ENCODE measurements around the gene ADGRD2.

The ADGRD2 gene

DNA sequence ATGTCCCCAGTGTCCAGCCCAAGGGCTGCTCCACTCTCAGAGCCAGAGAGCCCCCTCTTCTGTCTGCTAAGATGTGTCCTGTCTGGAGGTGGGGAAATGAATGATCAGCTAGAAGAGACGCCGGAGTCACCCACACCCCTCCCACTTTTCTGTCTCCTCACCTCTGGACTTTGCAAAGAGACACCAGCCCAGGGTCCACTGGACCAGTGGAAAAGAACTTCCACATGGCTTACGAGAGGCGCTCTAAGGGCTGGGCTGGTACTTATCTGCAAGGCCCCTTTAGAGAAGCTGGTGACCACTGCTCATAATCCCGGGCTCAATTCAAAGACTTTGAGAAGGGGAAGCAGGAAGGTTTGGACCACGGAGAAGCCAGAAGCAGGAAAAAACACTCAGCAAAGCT is 47.8 kb downstream of the ADGRD2 start:
- no peak for DNase-seq

DNA sequence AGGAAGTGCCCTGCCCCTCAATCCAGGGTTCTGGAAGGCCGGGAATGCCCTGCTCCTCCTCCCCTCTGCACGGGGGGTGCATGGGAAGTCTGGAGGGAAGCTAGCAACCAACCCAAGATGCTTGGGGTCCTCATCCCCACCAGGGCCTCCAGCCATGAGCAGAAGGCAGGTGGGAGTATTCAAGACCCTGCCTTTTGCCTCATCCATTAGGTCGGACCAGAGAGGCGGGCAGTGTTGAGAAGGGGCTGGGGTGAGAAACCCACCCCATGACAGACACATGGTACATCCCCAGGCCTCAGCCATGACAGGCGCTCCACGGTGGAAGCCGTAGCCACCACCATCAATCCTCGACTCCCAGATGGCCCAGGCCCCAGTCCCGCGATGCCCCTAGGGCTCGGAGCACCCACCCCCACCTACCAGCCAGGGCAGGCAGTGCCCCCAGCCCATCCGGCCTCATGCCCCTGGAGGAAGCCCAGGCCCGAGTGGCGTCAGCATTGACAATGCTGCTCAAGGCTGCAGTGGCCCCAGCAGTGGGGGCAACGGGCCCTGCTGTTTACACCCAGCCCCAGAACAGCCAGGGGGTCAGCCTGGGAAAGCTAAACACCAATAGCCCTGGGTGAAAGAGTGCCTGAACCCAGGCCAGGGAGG is 48.4 kb downstream of the ADGRD2 start:
- DNase-seq = no peak

DNA sequence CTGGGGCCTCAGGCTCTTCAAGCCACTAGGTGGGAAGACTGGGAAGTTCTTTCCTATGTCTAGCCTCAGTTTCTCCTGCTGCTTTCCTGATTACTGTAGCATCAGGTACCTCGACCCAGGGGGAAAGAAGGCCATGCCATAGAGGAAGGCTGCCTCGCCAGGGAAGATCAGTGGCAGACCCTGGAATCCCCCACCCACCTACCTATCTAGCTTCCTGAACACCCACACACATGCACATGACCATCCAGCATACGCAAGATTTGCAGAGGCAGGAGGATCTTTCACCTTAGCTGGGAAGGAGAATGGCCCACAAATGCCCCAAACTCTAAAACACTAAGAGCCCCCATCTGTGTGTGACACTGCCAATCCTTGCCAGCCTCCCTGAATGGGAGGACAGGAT is 49.0 kb downstream of the ADGRD2 start:
- no peak for DNase-seq

DNA sequence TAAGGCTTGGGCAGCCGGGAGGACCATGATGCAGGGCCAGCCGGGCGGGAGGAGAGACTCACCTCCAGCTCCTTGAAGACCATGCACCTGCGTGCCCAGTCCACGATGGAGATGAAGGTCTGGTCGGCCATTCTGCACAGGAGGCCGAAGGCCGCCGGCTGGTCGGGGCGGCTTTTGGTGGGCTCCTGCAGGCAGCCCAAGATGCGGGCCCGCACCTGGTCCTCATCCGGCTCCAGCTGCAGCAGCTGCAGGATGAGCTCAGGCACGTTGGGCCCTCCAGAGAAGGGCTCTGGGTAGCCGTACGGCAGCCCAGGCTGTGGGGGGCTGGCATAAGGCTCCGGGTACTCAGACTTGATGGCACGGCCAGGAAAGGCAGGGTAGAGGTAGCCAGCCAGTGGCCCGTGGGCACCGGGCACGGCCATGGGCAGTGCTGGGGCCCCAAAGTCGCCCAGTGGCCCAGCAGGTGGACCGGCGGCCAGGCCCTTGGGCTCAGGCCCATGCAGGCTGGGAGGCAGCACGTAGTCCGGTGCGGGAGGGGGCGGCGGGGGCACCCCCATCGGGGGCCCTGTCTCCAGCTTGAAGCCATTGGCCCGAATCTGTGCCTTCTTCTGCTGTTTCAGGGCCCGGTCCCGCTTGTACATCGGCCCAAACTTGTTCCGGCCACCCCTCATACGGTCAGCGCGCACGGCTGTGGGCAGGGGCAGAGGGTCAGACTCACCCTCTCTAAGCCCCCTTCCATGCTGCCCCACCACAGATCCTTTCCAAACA is 50.0 kb downstream of the ADGRD2 start:
- DNase-seq = no peak

DNA sequence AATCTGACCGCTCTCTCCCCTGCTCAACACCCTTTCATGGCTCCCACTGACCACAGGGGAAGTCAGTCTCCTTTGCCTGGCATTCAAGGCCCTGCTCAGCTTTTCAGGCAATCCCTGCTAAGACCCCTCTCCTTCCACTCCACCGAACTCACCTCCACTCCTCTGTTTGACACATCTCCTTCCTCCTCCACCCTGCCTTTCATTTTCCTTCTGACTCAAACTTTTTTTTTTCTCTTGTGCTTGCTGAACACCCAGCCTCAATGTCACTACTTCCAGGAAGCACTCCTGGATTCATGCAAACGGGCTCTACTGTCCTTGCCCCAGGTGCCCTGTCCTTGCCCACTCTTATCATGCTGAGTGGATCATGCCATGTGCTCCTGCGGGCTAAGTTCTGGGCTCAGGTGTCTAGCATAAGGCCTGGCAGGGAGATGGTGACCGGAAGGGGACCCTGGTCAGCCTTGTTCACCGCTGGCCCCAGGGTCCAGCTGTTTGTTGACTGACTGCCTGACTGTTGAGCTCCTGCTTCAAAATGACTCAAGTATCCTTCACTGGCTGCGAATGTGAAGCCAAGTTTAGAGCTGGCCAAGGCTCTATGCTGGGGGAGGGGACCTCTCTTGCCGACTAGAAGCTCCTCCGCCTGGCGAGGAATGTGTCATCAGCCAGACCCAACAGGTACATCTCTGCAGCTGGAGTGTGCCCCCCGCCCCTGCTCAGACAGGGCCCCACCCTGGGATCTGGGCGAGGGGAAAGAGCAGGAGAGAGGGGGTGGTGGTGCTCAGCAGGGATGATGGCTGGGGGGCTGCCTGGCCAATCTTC is 50.8 kb downstream of the ADGRD2 start:
- no peak for DNase-seq

DNA sequence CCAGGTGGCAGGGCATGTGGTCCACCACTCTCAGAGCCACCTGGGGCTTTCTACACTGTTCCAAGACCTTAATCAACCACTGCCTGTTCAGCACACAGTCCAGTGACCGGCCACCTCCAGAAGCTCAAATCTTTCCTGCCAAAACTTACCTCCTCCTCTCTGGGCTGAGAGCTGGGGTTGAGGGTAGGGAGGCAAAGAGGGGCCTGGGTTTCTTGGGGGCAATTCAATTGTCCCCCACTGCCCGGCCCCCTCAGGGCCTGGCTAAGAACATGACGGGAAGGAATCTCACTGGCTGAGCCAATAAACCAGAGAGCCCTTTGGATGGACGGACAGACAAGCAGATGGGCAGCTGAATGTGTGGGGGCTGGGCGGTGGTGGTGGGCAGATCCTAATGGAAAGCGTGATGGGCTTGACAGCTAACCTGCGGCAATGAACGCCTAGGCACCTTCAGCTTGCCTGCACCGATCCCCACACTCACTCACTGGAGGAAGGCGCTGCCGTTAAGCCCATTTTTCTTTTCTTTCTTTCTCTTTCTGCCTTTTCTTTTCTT is 51.6 kb downstream of the ADGRD2 start:
- no peak for DNase-seq

DNA sequence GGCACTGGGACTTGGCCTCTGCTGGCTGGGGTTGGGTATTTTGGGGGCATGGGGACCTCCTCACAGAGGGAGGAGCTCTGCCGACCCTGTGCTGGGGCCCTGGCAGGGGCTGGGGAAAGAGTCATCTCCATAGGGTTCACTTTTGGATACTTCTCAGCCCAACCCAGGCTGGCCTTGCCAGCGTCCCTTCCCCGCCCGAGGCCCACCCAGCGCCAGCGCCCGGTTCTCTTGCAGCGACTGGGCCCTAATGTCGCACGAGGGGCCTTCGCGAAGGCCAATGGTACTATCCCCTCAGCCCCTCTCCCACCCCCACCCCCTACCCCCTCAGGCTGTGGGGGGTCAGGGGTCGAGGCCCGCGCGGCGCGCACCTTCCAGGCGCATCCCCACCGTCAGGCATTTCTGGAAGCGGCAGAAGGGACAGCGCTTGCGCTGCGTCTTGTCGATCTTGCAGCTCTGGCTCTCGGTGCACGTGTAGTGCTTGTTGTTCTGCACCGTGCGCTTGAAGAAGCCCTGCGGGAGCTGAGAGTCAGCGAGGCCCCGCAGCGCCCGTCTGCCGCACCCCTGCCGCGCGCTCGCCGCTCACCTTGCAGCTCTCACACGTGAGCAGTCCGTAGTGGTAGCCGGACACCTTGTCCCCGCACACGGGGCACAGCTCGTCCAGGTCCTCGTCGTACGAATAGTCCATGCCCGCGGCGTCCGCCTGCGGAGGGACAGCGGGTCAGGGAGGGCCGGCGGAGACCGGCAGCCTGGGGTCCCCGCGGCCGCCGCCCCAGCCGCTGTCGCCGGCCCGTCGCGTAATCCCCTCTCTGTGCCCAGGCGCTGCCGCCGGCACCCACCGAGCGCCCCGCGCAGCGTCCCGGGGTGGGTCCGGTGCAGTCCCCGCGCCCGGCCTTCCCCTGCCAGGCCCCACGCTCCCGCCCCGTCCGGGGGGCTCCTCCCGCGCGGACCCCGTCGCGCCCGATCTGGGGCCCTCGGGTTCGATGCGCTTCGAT is 52.8 kb downstream of the ADGRD2 start:
- no peak for DNase-seq

DNA sequence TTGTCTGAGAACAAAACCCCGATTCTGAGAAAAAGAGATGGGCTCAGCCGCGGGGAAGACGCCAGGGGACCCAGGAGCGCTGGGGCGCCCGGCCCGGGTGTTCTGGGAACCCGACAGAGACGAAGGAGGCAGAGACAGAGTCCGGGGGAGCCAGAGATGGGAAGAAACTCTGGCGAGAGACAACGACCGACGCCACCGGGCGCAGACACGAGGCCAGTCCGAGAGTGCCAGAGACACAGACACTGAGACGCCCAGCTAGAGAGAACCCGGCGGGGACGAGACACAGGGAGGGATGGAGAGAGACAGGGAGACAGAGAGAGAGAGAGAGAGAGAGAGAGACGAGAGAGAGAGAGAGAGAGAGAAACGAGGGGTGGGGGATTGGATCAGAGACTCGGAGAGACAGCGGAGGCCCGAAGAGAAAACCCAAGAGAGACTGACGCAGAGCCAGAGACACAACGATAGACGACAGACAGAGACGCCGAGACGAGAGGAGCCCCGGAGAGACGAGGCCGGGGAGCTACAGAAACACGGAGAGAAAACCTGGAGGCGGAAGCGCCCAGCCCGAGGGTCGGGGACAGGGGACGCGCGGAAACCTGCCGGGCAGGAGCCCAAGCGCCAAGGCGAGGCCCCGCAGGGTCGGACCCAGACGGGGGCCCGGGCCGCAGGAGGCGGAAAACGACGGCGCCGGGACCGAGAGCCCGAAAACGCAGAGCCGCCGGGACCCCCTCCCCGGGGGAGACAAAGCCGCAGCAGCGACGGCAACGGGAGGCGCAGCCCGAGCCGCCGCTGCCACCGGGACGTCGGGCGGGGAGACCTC is 53.7 kb downstream of the ADGRD2 start:
- DNase-seq = no peak

DNA sequence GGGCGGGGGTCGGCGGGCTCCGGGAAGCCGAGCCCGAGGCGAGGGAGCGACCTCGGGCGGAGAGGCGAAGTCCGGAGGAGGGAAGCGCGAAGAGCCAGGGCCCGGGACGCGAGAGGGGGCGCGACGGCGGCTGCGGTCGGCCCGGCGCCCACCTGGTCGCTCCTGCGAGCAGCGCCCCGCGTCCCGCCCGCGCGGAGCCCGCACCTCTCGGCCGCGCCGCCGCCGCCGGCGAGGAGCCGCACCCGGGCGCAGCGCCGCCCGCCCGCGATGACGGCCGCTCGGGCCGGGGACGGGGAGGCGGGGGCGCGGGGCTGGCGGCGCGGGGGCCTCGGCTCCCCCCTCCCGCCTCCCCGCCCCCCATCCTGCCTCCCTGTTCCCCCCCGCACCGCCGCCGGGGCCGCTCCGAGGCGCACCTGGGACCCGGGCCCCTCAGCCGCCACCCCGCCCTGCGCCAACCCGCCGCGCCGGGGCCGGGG is 54.3 kb downstream of the ADGRD2 start:
- no peak for DNase-seq

DNA sequence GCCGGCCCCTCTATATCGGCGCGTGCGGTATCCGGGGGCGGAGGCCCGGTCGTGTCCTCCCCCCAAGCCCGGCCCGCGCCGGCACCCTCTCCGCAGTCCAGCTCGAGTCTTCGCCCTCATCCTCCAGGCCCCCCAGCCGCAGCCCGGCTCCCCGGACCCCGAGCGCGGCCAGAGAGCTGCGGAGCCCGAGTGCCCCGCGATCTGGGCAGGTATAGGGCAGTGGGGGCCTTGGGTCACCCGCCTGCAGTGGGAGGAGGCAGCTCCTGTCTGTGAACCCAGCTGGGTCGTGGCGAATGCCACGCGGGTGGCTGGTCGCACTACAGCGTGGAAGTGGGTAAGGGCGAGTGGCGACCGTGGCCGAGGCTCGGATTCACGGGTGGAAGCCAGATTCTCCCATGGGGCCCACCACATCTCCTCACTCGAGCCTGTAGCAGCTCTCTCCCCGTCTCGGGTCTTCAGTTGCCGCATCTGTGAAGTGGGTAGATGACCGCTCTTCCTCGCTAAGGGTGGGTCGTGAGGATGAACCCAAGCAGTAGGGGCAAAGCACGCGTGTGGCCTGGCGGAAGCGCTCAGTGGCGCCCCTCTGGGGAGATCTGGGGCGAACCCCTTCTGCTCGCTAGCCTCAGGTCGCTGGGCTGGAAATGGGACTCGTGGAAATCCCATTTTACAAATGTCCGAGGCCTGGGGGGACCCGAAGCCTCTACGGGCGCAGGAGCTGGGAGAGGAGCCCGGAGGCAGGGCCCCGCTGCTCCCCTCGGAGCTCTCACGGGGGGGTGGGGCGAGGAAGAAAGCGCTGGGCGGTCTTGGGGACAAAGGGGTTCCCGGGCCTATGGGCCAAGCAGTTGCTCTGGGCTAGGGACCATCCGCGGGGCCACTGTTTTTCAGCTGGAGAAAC is 55.0 kb downstream of the ADGRD2 start:
- DNase-seq = no peak

DNA sequence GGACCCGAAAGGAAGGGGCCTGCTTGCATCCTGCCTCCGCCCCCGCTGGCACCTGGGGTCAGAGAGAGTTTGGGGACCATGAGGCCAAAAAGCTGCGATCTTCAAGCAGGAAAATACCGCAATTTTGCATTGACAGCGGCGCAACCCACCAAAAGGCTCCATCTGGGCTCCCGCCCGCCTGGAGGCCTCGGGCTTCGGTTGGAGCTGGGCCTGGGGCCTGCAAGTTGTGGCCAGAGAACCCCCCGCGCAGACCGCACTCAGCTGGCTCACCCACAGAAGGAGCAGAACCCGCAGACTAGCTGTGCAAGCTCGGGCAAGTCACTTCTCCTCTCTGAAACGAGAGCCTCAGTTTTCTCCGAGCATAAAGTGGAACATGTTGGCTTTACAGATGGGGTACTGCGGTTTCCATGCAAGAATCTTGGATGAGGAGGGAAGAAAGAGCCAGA is 55.7 kb downstream of the ADGRD2 start:
- DNase-seq = no peak

DNA sequence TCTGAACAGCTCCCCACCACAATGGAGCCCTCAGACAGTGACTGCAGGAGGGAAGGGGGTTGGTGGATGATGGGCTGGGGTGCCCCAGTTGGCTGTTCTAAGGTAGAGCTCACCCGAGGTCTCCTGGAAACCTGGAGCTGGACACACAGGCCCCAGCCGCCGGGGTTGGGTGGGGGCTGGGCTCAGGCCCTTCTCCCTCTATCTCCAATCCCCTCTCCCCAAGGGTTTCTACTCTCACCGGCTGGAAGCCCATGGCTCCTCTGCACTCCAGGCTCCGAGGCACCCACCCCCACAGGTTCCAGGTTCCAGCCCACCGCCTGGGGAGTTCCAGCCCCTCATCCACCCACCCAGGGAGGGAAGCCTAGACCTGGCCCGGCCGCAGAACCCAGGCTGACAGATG is 56.2 kb downstream of the ADGRD2 start:
- no peak for DNase-seq

DNA sequence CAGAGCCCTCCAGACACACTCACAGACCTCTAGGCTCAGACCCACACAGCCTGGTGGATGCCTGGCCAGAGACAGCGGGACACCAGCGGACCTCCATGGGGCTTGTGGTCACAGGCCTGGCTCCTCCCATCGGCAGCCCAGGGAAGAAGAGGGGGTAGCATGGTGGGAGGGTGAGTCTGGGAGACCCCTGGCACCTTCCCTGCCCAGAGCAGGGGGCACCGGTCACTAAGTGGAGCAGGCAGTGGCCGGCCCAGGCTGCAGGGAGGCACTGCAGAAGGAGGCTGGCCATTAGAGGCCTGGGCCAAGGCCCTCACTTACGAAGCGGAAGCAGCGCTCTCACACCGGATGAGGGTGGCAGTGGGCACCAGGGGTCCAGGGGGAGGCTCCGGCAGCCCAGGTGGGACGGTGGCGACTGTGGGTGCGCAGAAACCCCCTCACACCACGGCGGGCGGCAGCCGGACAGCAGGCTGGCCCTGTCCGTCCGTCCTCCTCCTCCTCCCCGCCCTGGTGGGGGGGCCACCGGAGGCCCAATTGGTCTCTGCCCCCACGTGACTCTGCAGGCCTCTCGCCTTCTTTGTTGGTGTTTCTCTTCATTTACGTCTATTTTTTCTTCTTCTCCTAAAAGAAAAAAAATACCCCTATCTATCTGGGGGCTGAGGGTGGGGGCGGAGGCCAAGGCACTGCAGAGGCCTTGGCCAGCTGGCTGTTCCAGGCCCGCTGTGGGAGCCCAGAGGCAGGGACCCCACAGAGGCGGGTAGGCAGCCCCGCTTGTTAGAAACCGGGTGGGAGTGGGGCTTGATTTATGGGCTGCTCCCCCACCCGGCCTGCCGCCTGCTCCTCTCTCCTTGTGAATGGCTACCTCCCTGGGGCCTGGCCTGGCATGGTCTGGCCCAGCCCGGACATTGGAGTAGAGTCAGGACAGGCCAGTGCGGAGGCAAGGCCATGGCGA is 57.0 kb downstream of the ADGRD2 start, which contains the start of gene NR5A1:
TSS of gene NR5A1 (minus strand) at position 469 of the 949 bp plus-strand sequence. CDS start 4,004 bp downstream, outside the sequence.
- DNase-seq = no peak

DNA sequence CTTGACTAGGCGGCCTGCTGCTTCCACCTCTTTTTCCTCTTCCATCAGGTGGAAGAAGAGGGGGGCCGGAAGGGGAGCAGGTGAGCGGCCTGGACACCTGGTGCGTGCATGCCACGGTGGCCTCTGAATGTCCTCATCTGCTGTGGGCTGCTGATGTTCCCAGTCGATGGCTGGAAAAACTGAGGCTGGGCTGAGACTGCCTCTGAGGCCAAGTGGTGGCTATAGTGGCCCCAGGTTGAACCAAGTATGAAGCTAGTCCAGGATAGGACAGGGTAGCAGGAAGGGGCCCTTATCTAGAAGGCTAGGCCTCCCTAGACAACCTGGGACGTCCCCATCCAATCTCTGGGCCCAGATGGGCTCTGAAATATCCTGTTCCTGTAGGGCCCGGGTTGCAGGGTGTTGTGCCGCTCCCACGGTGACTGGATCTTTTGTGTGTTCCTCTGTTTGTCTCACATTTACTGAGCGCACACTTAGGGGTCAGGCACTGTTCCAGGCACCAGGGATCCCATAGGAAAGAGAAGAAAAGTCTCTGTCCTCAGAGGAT is 57.7 kb downstream of the ADGRD2 start:
- no peak for DNase-seq

DNA sequence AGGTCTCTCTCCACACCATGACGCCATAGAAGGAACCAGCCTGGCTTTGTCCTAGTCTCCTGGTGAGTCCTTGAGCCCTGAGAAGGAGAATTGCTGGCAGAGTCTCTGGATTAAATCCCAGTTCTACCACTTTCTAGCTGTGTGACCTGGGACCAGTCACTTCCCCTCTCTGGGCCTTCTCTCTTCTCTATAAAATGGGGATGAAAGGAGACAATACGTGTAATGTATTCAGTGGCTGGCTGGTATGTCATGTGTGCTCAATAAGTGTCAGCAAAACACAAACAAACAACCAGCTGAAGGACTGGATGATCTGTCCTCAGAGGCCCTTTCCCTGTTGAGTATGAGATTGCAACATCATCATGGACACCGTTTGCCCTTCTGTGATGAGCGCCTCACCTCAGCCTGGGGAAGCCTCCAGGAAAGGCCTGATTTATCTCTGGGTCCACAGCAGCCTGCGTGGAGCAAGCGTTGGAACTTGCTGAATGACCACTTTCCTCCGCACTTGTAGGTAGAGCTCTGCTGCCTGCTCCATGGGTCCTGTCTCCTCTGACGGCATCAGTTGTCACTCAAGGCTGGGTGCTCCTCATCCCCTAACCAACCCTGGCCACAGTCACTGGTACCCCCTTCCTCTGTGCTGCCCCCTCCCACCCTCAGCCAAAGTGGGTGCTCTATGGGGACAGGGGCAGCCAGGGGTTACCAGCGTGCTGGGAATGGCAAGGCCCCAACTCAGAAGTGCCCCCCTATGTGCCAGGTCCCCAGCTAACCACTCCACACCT is 60.6 kb downstream of the ADGRD2 start:
- DNase-seq = no peak

DNA sequence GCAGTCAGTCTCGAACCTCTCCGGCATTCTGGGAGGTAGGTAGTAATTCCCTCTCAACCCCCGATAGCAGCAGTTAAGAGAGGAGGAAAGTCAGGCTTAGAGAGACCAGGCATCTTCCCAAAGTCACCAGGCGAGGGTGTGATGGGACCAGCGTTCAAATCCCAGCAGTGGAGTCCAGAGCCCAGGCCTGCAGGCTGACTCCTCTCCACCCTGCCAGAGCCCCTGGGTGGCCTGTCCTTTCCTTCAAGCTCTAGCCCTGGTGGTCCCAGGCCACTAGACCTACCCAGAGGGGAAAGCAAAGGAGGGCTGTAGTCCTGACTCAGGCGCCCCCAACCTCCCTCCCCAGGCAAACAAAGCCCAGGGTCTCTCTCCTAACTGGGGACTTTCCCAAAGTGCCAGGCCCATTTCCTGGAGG is 61.2 kb downstream of the ADGRD2 start:
- DNase-seq = no peak
